Measurements from ENCODE around the gene PLEKHG5. TPM values are rescaled to one million over a fixed set of nuclear protein-coding genes. Genes with fewer than 3 reads are reported as not detected.

The PLEKHG5 gene
- total RNA-seq, 2 donors from 2014 or later: 0.33 to 0.81 TPM

DNA sequence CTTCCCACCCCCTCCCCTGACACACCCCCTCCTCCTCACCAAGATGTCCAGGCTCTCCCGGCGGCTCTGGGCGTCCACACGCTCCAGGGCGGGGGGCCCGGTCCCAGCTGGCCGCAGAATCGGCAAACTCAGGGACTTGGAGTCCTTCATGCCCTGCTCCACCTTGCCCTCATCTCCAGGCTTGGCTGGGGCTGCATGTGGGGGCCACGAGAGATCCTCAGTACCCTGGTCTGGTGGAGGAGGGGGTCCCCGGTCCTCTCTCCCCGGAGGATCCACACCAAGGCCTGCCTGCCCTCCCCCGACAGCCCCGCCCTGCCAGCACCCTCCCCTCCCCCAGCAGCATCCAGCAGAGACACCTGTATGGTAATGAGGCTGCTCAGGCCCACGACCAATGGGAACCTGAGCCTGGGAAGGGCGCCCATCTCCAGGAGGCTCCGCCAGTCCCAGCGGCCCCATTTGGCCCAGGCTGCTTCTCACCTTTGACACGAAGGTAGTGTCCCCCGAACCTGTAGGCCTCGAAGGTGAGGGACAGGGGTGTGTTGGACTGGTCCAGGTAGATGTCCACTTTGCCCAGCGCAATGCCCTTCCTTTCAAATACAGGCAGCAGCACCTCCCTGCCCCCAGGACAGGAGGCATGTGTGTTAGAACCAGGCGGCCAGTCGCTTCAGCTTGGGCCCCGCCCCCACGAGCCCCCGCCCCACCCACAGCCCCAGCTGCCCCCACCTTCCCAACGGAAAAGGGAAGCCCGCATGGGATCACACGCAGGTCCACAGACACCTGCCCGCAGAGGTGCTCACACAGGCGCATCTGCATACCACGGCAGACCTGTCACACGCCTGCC, 17.3 kb downstream of the PLEKHG5 start:
- Mint-ChIP-seq H3K9me3 (no peaks in the 10 kb centered on the region), H3K27me3 (peaks cover 0 to 2% of the 10 kb centered on the region in 2 donors), H3K4me3 (no peak overlapping the region), H3K27ac (no peak overlapping the region), H3K4me1 (ENCODE audit: low read depth in 2 of 2) (peaks cover 0 to 6% of the 10 kb centered on the region in 2 donors), H3K36me3 (no peaks in the 10 kb centered on the region)
- ATAC-seq: no peak
- DNase-seq (ENCODE audit: low spot score): no peak

- peaks cover 0 to 6% of the 10 kb centered on the region in 2 donors for H3K4me1 Mint-ChIP-seq (ENCODE audit: low read depth in 2 of 2)
- ATAC-seq (no peak), DNase-seq (ENCODE audit: low spot score) (no peak)
- H3K27ac Mint-ChIP-seq: no peak overlapping the region
- H3K4me3 Mint-ChIP-seq: no peak overlapping the region
- no peaks in the 10 kb centered on the region for H3K36me3 Mint-ChIP-seq
- no peaks in the 10 kb centered on the region for H3K27me3 Mint-ChIP-seq
- no peaks in the 10 kb centered on the region for H3K9me3 Mint-ChIP-seq
Measured at GRCh38 chr1:6473156-6473555, 18.3 kb downstream of the PLEKHG5 start.

DNA sequence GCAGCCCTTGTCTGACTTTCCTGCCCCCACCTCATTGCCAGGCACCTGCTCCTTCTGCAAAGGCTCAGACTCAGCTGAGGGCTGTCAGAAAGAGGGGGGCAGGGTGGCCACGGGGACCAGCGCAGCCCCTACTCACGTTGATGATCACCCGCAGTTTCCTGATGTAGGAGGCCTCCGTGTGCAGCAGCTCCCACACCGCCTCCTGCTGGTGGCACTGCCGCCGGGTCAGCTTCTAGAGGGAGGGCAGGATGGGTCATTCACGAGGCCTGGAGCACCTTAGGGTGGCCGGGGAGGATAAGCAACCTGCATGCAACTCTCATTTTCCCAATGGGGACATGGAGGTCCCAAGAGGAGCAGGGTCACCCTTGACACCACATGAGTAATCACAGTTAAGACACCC, 19.1 kb downstream of the PLEKHG5 start:
- no peaks in the 10 kb centered on the region for H3K9me3 Mint-ChIP-seq
- no peak for ATAC-seq
- H3K36me3 Mint-ChIP-seq: no peaks in the 10 kb centered on the region
- H3K4me1 Mint-ChIP-seq (ENCODE audit: low read depth in 2 of 2): peaks cover 0 to 9% of the 10 kb centered on the region in 2 donors
- DNase-seq (ENCODE audit: low spot score): no peak
- no peaks in the 10 kb centered on the region for H3K27me3 Mint-ChIP-seq
- H3K27ac Mint-ChIP-seq: no peak overlapping the region
- H3K4me3 Mint-ChIP-seq: no peak overlapping the region

GRCh38 chr1:6471970-6472368, 19.5 kb downstream of the PLEKHG5 start:
- peaks cover 0 to 9% of the 10 kb centered on the region in 2 donors for H3K4me1 Mint-ChIP-seq (ENCODE audit: low read depth in 2 of 2)
- no peaks in the 10 kb centered on the region for H3K9me3 Mint-ChIP-seq
- ATAC-seq: no peak
- DNase-seq (ENCODE audit: low spot score): no peak
- H3K4me3 Mint-ChIP-seq: no peak overlapping the region
- no peaks in the 10 kb centered on the region for H3K27me3 Mint-ChIP-seq
- H3K36me3 Mint-ChIP-seq: no peaks in the 10 kb centered on the region
- no peak overlapping the region for H3K27ac Mint-ChIP-seq

DNA sequence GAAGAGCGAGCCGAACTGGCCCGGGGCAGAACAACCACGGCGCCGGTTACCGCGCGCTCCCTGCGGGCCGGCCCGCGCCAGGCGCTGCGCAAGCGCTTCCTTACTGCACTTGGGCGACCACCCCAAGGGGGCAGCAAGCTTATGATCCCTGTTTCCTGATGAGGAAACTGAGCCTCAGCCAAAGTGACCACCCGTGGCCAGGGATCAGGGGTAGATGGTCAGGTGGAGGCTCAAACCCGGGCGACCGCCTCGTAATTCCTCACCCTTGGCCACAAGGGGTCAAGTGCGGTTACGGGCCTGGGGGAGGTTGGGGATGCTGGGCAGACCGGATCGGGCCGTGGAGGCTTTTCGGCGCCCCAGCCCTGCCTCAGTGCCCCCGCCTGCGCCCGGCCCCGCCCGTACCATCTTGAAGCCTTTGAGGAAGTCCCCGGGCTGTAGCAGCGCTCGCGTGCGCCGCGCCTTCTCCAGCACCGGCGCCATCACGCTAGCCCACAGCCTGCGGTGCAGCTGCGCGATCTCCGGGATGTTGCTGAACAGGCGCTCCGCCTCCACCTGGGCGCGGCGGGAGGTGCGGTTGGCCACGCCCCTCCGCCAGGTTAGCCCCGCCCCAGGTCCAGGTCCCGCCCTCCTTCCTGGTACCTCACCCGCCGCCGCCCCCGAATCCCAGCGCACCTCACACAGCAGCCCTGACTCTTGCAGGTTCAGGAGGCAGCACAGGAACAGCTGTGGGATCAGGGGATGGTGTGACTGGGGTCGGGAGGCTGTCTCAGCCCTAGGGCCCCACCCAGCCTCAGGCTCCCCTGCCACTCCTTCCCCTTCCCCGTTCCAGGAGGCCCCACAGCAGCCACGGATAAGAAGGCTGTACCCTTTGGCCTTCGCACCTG, 20.1 kb downstream of the PLEKHG5 start:
- ATAC-seq: no peak
- Mint-ChIP-seq H3K27me3 (no peaks in the 10 kb centered on the region), H3K9me3 (no peaks in the 10 kb centered on the region), H3K4me1 (ENCODE audit: low read depth in 2 of 2) (peaks cover 0 to 9% of the 10 kb centered on the region in 2 donors), H3K36me3 (no peaks in the 10 kb centered on the region), H3K4me3 (no peak overlapping the region), H3K27ac (no peak overlapping the region)
- no peak for DNase-seq (ENCODE audit: low spot score)

GRCh38 chr1:6470132-6471085, 21.1 kb downstream of the PLEKHG5 start:
- Mint-ChIP-seq H3K4me3 (no peak overlapping the region), H3K9me3 (no peaks in the 10 kb centered on the region), H3K27ac (no peak overlapping the region), H3K27me3 (no peaks in the 10 kb centered on the region), H3K36me3 (no peaks in the 10 kb centered on the region), H3K4me1 (ENCODE audit: low read depth in 2 of 2) (peaks cover 0 to 4% of the 10 kb centered on the region in 2 donors)
- ATAC-seq: no peak
- no peak for DNase-seq (ENCODE audit: low spot score)

- Mint-ChIP-seq H3K9me3 (no peaks in the 10 kb centered on the region), H3K27me3 (peaks cover 0 to 6% of the 10 kb centered on the region in 2 donors), H3K4me3 (no peak overlapping the region), H3K27ac (no peak overlapping the region), H3K36me3 (no peaks in the 10 kb centered on the region), H3K4me1 (ENCODE audit: low read depth in 2 of 2) (peaks cover 8 to 12% of the 10 kb centered on the region in 2 donors)
- no peak for DNase-seq (ENCODE audit: low spot score)
- no peak for ATAC-seq
Measured at GRCh38 chr1:6468729-6469461, 22.6 kb downstream of the PLEKHG5 start.

- Mint-ChIP-seq H3K27ac (no peak overlapping the region), H3K4me1 (ENCODE audit: low read depth in 2 of 2) (peaks cover 12 to 15% of the 10 kb centered on the region in 2 donors)
Measured at GRCh38 chr1:6467744-6468688, 23.5 kb downstream of the PLEKHG5 start.

GRCh38 chr1:6467224-6467623, 24.2 kb downstream of the PLEKHG5 start:
- Mint-ChIP-seq H3K4me1 (ENCODE audit: low read depth in 2 of 2) (peaks cover 13 to 20% of the 10 kb centered on the region in 2 donors), H3K27ac (no peak overlapping the region), H3K4me3 (no peak overlapping the region), H3K27me3 (peaks cover 0 to 6% of the 10 kb centered on the region in 2 donors), H3K36me3 (peaks cover 3% of the 10 kb centered on the region), H3K9me3 (no peaks in the 10 kb centered on the region)
- DNase-seq (ENCODE audit: low spot score): no peak
- no peak for ATAC-seq

More at GRCh38 chr1:6467744-6468688, 23.5 kb downstream of the PLEKHG5 start:
- H3K27me3 Mint-ChIP-seq: peaks cover 0 to 6% of the 10 kb centered on the region in 2 donors
- no peaks in the 10 kb centered on the region for H3K36me3 Mint-ChIP-seq
- ATAC-seq (no peak), DNase-seq (ENCODE audit: low spot score) (no peak)
- H3K4me3 Mint-ChIP-seq: no peak overlapping the region
- no peaks in the 10 kb centered on the region for H3K9me3 Mint-ChIP-seq

DNA sequence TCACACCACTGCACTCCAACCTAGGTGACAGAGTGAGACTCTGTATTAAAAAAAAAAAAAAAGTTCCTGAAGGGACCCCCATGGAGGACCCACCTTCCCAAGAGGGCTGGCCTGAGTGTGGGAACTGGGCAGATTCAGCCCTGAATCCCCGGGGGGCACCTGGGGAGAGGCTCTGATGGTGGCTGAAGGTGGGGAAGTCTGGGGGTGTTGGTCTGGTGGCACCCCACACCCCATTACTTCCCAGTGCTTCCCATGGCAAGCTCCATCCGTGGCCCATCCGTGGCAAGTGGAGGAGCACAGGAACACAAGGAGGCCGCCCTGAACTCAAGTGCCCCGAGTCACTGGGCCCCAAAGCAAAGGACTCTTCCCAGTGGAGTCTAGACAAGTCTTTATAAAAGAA, 24.7 kb downstream of the PLEKHG5 start:
- Mint-ChIP-seq H3K36me3 (peaks cover 5% of the 10 kb centered on the region), H3K9me3 (no peaks in the 10 kb centered on the region), H3K4me1 (ENCODE audit: low read depth in 2 of 2) (peaks cover 13 to 22% of the 10 kb centered on the region in 2 donors), H3K27me3 (peaks cover 0 to 6% of the 10 kb centered on the region in 2 donors), H3K4me3 (no peak overlapping the region), H3K27ac (no peak overlapping the region)
- DNase-seq (ENCODE audit: low spot score) (no peak), ATAC-seq (no peak)

GRCh38 chr1:6466023-6466422, 25.4 kb downstream of the PLEKHG5 start, which contains the start of gene TNFRSF25:
Gene TNFRSF25, minus strand, starts transcription at chr1:6466173. Its CDS starts 66 bp downstream, at chr1:6466107.
- ATAC-seq (peak; percentile 45 to 78), DNase-seq (ENCODE audit: low spot score) (no peak)
- peak within 1 kb of the TSS in 1 of 2 donors; percentile 88 for H3K27ac Mint-ChIP-seq

More at GRCh38 chr1:6466023-6466422, 25.4 kb downstream of the PLEKHG5 start, which contains the start of gene TNFRSF25:
- H3K4me1 Mint-ChIP-seq (ENCODE audit: low read depth in 2 of 2): peaks cover 14 to 23% of the 10 kb centered on the region in 2 donors
- H3K36me3 Mint-ChIP-seq: peaks cover 5% of the 10 kb centered on the region
- H3K27me3 Mint-ChIP-seq: peaks cover 0 to 6% of the 10 kb centered on the region in 2 donors
- no peaks in the 10 kb centered on the region for H3K9me3 Mint-ChIP-seq
- H3K4me3 Mint-ChIP-seq: peak within 1 kb of the TSS; percentile 88
